Transverse colon (tissue), 3 donors: ENCODE measurements around the gene LURAP1L.

Source experiments
- POLR2A ChIP-seq: fragments of 450-650 bp; IDR thresholded peaks from one replicate; pipeline ENCODE4 v1.6.1; 2016; ENCODE audit warnings: antibody characterized with exemption, mild to moderate bottlenecking, moderate library complexity
- TF ChIP-seq, protein P1 (sequence below), 5 experiments: fragments of 200-600 bp in 3 of 5; fragments of 450-650 bp in 2 of 5; sonication (generic) in 3 of 5; IDR thresholded peaks; 1 replicate in 2 of 5; 2 replicates in 3 of 5; pipeline ENCODE4 v1.5.1; 2016 to 2017; ENCODE audit warnings: antibody characterized with exemption in 5 of 5, inconsistent platforms in 3 of 5, mild to moderate bottlenecking in 2 of 5, moderate library complexity in 1 of 5

DNA sequence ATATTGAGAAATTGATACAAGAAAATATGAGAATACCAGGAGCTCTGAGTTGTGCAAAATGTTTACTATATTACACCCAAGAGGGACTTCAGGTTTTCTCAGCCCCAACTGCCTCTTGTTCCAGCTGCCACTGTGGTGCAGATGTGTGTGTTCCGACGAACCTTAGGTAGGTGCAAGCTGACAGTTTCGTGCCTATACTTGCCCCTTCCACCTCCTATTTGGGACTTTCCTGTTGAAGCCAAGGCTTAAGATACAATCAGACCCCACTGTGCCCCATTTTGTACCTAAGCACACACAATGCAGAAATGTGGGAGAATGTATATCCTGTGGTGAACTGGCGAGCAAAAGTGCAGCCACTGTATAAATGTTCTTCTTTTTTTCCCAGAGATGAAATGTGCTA lies 80.2 kb downstream of the LURAP1L start:
- no peak for TF ChIP-seq POLR2A
- TF ChIP-seq, protein P1, sequence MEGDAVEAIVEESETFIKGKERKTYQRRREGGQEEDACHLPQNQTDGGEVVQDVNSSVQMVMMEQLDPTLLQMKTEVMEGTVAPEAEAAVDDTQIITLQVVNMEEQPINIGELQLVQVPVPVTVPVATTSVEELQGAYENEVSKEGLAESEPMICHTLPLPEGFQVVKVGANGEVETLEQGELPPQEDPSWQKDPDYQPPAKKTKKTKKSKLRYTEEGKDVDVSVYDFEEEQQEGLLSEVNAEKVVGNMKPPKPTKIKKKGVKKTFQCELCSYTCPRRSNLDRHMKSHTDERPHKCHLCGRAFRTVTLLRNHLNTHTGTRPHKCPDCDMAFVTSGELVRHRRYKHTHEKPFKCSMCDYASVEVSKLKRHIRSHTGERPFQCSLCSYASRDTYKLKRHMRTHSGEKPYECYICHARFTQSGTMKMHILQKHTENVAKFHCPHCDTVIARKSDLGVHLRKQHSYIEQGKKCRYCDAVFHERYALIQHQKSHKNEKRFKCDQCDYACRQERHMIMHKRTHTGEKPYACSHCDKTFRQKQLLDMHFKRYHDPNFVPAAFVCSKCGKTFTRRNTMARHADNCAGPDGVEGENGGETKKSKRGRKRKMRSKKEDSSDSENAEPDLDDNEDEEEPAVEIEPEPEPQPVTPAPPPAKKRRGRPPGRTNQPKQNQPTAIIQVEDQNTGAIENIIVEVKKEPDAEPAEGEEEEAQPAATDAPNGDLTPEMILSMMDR (IDR thresholded peaks at IDR 0.05), result no peak
